ENCODE data around the gene CECR2.

The CECR2 gene

GRCh38 chr22:17343766-17344165 is 25.5 kb upstream of the CECR2 start:
- ATAC-seq: no peak
- TF ChIP-seq ZFP3 (CRISPR knock-in tag; IDR thresholded peaks at IDR 0.05) (no peak), CSDC2 (CRISPR knock-in tag; IDR thresholded peaks at IDR 0.05) (no peak), ARNTL (CRISPR knock-in tag; IDR thresholded peaks at IDR 0.05; ENCODE audit: borderline replicate concordance, low read depth) (no peak), SNAI2 (CRISPR knock-in tag; IDR thresholded peaks at IDR 0.05) (no peak), CREB5 (CRISPR knock-in tag; IDR thresholded peaks at IDR 0.05; ENCODE audit: low read depth) (no peak), GLIS3 (CRISPR knock-in tag; IDR thresholded peaks at IDR 0.05) (no peak), POU6F1 (CRISPR knock-in tag; IDR thresholded peaks at IDR 0.05; ENCODE audit: borderline replicate concordance, low read depth) (no peak), ISL1 (CRISPR knock-in tag; IDR thresholded peaks at IDR 0.05) (no peak), OSR1 (CRISPR knock-in tag; IDR thresholded peaks at IDR 0.05) (no peak), ZC3H10 (CRISPR knock-in tag; IDR thresholded peaks at IDR 0.05) (no peak), ZNF70 (CRISPR knock-in tag; IDR thresholded peaks at IDR 0.05) (no peak), BACH2 (CRISPR knock-in tag; IDR thresholded peaks at IDR 0.05; ENCODE audit: borderline replicate concordance) (no peak), ZNF8 (CRISPR knock-in tag; IDR thresholded peaks at IDR 0.05) (no peak), TOX (CRISPR knock-in tag; IDR thresholded peaks at IDR 0.05; ENCODE audit: borderline replicate concordance) (no peak), ESRRG (CRISPR knock-in tag; IDR thresholded peaks at IDR 0.05) (no peak), RARB (CRISPR knock-in tag; IDR thresholded peaks at IDR 0.05) (no peak), TSHZ2 (CRISPR knock-in tag; IDR thresholded peaks at IDR 0.05) (no peak), ZFP30 (CRISPR knock-in tag; IDR thresholded peaks at IDR 0.05) (no peak), ZNF565 (CRISPR knock-in tag; conservative IDR thresholded peaks at IDR 0.05; ENCODE audit: low read depth) (no peak)
- TF ChIP-seq, protein P1, sequence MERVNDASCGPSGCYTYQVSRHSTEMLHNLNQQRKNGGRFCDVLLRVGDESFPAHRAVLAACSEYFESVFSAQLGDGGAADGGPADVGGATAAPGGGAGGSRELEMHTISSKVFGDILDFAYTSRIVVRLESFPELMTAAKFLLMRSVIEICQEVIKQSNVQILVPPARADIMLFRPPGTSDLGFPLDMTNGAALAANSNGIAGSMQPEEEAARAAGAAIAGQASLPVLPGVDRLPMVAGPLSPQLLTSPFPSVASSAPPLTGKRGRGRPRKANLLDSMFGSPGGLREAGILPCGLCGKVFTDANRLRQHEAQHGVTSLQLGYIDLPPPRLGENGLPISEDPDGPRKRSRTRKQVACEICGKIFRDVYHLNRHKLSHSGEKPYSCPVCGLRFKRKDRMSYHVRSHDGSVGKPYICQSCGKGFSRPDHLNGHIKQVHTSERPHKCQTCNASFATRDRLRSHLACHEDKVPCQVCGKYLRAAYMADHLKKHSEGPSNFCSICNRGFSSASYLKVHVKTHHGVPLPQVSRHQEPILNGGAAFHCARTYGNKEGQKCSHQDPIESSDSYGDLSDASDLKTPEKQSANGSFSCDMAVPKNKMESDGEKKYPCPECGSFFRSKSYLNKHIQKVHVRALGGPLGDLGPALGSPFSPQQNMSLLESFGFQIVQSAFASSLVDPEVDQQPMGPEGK (CRISPR knock-in tag; IDR thresholded peaks at IDR 0.05; ENCODE audit: borderline replicate concordance): no peak

DNA sequence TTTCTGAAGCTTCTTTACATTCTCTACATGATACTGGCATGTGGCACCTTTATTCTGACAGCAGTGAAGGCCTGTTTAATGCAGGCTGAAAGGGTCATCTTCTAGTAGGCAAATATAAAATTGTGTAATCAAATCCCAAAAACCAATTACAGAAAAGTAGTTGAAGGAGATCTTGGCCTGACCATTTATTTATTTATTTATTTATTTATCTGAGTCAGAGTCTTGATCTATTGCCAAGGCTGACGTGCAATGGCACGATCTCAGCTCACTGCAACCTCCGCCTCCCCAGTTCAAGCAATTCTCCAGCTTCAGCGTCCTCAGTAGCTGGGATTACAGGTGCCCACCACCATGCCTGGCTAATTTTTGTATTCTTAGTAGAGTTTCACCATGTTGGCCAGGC is 22.7 kb upstream of the CECR2 start:
- ATAC-seq: no peak
- TF ChIP-seq ZFP3 (CRISPR knock-in tag; IDR thresholded peaks at IDR 0.05): no peak
- no peak for TF ChIP-seq BACH2 (CRISPR knock-in tag; IDR thresholded peaks at IDR 0.05; ENCODE audit: borderline replicate concordance)
- TF ChIP-seq TOX (CRISPR knock-in tag; IDR thresholded peaks at IDR 0.05; ENCODE audit: borderline replicate concordance): no peak
- no peak for TF ChIP-seq PPARA (CRISPR knock-in tag; IDR thresholded peaks at IDR 0.05; ENCODE audit: borderline replicate concordance)
- TF ChIP-seq ARNTL (CRISPR knock-in tag; IDR thresholded peaks at IDR 0.05; ENCODE audit: borderline replicate concordance, low read depth): no peak
- TF ChIP-seq ZC3H10 (CRISPR knock-in tag; IDR thresholded peaks at IDR 0.05): no peak
- no peak for TF ChIP-seq ZNF8 (CRISPR knock-in tag; IDR thresholded peaks at IDR 0.05)
- TF ChIP-seq, protein P1 (CRISPR knock-in tag; IDR thresholded peaks at IDR 0.05; ENCODE audit: borderline replicate concordance): no peak
- TF ChIP-seq ISL1 (CRISPR knock-in tag; IDR thresholded peaks at IDR 0.05): no peak
- TF ChIP-seq SNAI2 (CRISPR knock-in tag; IDR thresholded peaks at IDR 0.05): no peak
- TF ChIP-seq POU6F1 (CRISPR knock-in tag; IDR thresholded peaks at IDR 0.05; ENCODE audit: borderline replicate concordance, low read depth): no peak
- no peak for TF ChIP-seq TCF4 (CRISPR knock-in tag; IDR thresholded peaks at IDR 0.05; ENCODE audit: borderline replicate concordance)
- no peak for TF ChIP-seq ZNF565 (CRISPR knock-in tag; conservative IDR thresholded peaks at IDR 0.05; ENCODE audit: low read depth)
- TF ChIP-seq, protein P2, sequence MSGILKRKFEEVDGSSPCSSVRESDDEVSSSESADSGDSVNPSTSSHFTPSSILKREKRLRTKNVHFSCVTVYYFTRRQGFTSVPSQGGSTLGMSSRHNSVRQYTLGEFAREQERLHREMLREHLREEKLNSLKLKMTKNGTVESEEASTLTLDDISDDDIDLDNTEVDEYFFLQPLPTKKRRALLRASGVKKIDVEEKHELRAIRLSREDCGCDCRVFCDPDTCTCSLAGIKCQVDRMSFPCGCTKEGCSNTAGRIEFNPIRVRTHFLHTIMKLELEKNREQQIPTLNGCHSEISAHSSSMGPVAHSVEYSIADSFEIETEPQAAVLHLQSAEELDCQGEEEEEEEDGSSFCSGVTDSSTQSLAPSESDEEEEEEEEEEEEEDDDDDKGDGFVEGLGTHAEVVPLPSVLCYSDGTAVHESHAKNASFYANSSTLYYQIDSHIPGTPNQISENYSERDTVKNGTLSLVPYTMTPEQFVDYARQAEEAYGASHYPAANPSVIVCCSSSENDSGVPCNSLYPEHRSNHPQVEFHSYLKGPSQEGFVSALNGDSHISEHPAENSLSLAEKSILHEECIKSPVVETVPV (CRISPR knock-in tag; IDR thresholded peaks at IDR 0.05): no peak

Measured in SK-N-SH treated with all-trans-retinoic acid at 6 μM for 48 hours (cell line).